ENCODE data around the gene EDIL3.

DNA sequence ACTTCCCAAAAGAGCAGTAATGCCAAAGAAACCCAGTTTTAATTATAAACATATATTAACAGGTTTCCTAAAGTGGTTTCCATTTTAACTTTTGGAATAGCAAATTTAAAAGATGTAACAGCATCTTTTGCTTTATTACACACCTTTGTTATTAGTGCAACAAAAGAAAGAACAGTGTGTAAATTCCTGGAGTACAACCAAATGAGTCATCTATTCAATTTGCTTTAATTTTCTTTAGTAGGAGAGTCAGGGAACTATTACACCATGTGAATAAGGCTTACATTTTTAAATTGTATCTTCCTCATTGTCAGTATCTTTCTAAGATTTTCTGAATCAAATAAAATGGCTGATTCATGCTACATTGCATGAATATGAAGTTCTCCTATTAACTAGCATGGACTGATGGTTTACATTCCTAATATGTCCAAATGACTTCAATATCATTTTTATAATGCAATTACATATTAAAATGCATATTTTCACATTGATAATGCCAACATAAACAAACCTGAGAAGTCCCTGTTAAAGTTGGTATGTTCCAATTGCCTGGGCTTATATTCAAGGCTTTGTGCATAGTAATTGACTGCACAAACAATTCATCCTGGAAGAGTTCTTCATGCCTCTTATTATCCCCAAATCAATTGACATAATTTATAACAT lies 22.5 kb downstream of the EDIL3 start:
- TF ChIP-seq, protein P1, sequence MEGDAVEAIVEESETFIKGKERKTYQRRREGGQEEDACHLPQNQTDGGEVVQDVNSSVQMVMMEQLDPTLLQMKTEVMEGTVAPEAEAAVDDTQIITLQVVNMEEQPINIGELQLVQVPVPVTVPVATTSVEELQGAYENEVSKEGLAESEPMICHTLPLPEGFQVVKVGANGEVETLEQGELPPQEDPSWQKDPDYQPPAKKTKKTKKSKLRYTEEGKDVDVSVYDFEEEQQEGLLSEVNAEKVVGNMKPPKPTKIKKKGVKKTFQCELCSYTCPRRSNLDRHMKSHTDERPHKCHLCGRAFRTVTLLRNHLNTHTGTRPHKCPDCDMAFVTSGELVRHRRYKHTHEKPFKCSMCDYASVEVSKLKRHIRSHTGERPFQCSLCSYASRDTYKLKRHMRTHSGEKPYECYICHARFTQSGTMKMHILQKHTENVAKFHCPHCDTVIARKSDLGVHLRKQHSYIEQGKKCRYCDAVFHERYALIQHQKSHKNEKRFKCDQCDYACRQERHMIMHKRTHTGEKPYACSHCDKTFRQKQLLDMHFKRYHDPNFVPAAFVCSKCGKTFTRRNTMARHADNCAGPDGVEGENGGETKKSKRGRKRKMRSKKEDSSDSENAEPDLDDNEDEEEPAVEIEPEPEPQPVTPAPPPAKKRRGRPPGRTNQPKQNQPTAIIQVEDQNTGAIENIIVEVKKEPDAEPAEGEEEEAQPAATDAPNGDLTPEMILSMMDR (IDR thresholded peaks at IDR 0.05), result no peak
- TF ChIP-seq POLR2A (IDR thresholded peaks at IDR 0.05), result no peak
